HEK293T (cell line): ENCODE data around the gene CCDC70.

Source experiments
- CTCF ChIA-PET: fragments of 350-600 bp; formaldehyde crosslinking; extraction: SDS; loops from one replicate; lab custom pipeline; 2021; ENCODE audit warnings: antibody characterized with exemption, inconsistent platforms; lab: Yijun Ruan, JAX
- POLR2A ChIA-PET: fragments of 350-600 bp; formaldehyde crosslinking; extraction: SDS; loops from one replicate; lab custom pipeline; 2020; ENCODE audit warnings: antibody characterized with exemption, inconsistent platforms; lab: Yijun Ruan, JAX
- DNase-seq: peaks from one replicate; pipeline ENCODE4 v3.0.0; 2012; ENCODE audit warnings: mixed read lengths; ENCODE audit errors: extremely low spot score
- ARNT ChIP-seq: fragments of 450-650 bp; IDR thresholded peaks from 2 replicates; pipeline ENCODE4 v1.6.1; 2017; ENCODE audit warnings: mild to moderate bottlenecking
- BHLHE40 ChIP-seq: fragments of 450-650 bp; IDR thresholded peaks from 2 replicates; pipeline ENCODE4 v1.6.1; 2016; ENCODE audit warnings: mild to moderate bottlenecking, moderate library complexity, borderline replicate concordance
- CTBP1 ChIP-seq: fragments of 450-650 bp; IDR thresholded peaks from 2 replicates; pipeline ENCODE4 v1.6.1; 2016; ENCODE audit warnings: borderline replicate concordance
- ELF4 ChIP-seq: fragments of 450-650 bp; IDR thresholded peaks from 2 replicates; pipeline ENCODE4 v1.6.1; 2017; ENCODE audit warnings: antibody characterized with exemption
- FOXA1 ChIP-seq: fragments of 450-650 bp; IDR thresholded peaks from 2 replicates; pipeline ENCODE4 v1.6.1; 2016; ENCODE audit warnings: mild to moderate bottlenecking
- FOXK2 ChIP-seq: fragments of 450-650 bp; IDR thresholded peaks from 2 replicates; pipeline ENCODE4 v1.6.1; 2016; ENCODE audit warnings: mild to moderate bottlenecking
- FOXM1 ChIP-seq: fragments of 450-650 bp; IDR thresholded peaks from 2 replicates; pipeline ENCODE4 v1.6.1; 2017; ENCODE audit warnings: mild to moderate bottlenecking, borderline replicate concordance
- HDGF ChIP-seq: fragments of 450-650 bp; IDR thresholded peaks from 2 replicates; pipeline ENCODE4 v1.6.1; 2017; ENCODE audit warnings: antibody characterized with exemption, borderline replicate concordance
- L3MBTL2 ChIP-seq: fragments of 450-650 bp; conservative IDR thresholded peaks from 2 replicates; pipeline ENCODE4 v1.6.1; 2016; ENCODE audit warnings: mild to moderate bottlenecking
- LEF1 ChIP-seq: fragments of 450-650 bp; IDR thresholded peaks from 2 replicates; pipeline ENCODE4 v1.6.1; 2017; ENCODE audit warnings: mild to moderate bottlenecking, borderline replicate concordance
- NFRKB ChIP-seq: fragments of 450-650 bp; IDR thresholded peaks from 2 replicates; pipeline ENCODE4 v1.6.1; 2016; ENCODE audit warnings: mild to moderate bottlenecking, moderate library complexity
- SP1 ChIP-seq: fragments of 450-650 bp; IDR thresholded peaks from 2 replicates; pipeline ENCODE4 v1.6.1; 2017
- SUZ12 ChIP-seq: fragments of 450-650 bp; IDR thresholded peaks from 2 replicates; pipeline ENCODE4 v1.6.1; 2016; ENCODE audit warnings: mild to moderate bottlenecking
- TARDBP ChIP-seq: fragments of 450-650 bp; IDR thresholded peaks from 2 replicates; pipeline ENCODE4 v1.6.1; 2016
- ZNF384 ChIP-seq: fragments of 450-650 bp; IDR thresholded peaks from 2 replicates; pipeline ENCODE4 v1.6.1; 2016
- TF ChIP-seq, protein P1 (sequence below): fragments of 450-650 bp; IDR thresholded peaks from 2 replicates; pipeline ENCODE4 v1.6.1; 2016

CCDC70 gene

DNA sequence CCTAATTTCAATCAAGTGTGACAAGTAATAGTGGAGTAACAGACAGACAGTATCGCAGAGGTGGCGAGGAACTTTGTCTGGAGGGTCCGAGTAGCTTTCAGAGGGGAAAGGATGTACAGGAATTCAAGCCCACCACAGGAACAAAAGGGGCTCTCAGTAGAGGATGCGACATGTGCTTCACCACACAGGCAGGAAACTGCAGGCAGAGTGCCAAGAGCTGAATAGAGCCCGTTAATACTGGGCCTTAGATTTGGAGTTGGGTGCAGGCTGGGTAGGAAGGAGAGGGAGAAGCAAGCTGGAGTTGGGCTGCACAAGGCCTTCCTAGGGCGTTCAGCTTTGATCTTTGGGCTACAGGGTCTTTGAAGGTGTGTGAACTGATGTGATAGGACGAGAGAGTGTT lies 1.2 kb downstream of the CCDC70 start:
- ChIA-PET CTCF (no interaction called here), POLR2A (no interaction called here)
- no peak for TF ChIP-seq L3MBTL2
- no peak for TF ChIP-seq BHLHE40
- no peak for TF ChIP-seq FOXA1
- no peak for TF ChIP-seq SP1
- no peak for TF ChIP-seq TARDBP
- no peak for TF ChIP-seq SUZ12
- no peak for TF ChIP-seq NFRKB
- no peak for TF ChIP-seq LEF1
- no peak for TF ChIP-seq HDGF
- no peak for TF ChIP-seq FOXM1
- TF ChIP-seq ZNF384: no peak
- no peak for TF ChIP-seq ELF4
- TF ChIP-seq, protein P1, sequence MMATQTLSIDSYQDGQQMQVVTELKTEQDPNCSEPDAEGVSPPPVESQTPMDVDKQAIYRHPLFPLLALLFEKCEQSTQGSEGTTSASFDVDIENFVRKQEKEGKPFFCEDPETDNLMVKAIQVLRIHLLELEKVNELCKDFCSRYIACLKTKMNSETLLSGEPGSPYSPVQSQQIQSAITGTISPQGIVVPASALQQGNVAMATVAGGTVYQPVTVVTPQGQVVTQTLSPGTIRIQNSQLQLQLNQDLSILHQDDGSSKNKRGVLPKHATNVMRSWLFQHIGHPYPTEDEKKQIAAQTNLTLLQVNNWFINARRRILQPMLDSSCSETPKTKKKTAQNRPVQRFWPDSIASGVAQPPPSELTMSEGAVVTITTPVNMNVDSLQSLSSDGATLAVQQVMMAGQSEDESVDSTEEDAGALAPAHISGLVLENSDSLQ: no peak
- TF ChIP-seq CTBP1: no peak
- no peak for TF ChIP-seq ARNT
- no peak for DNase-seq

GRCh38 chr13:51865838-51866237 lies 4.1 kb downstream of the CCDC70 start:
- DNase-seq: no peak
- ChIA-PET CTCF (no interaction called here), POLR2A (no interaction called here)
- TF ChIP-seq NFRKB (no peak), TARDBP (no peak), SP1 (no peak)

DNA sequence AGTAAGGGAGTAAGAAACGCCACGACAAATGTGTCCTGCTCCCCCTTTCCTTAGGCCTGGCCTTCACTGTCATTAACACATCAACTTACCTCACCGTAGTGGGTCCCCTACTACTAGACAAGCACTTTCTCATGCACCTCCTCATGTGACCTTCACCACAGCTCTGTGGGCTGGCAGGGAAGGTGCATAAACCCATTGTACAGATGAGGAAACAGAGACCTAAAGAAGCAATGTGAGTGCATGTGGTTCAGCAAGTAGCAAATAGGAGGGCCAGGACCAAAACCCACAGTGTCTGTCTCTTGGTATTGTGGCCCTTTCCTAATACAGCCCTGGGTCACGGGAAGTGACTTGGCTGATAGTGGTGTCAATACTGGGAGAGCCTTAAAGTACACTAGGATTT lies 5.3 kb downstream of the CCDC70 start:
- POLR2A ChIA-PET: no interaction called here
- no peak for DNase-seq
- TF ChIP-seq HDGF (no peak), FOXM1 (no peak), ELF4 (no peak), CTBP1 (no peak), FOXK2 (no peak)
- TF ChIP-seq, protein P1: no peak
- CTCF ChIA-PET: no interaction called here

- TF ChIP-seq FOXA1: no peak
- TF ChIP-seq SUZ12: no peak
- no peak for TF ChIP-seq L3MBTL2
- no peak for TF ChIP-seq FOXK2
- no peak for TF ChIP-seq NFRKB
- no peak for TF ChIP-seq HDGF
- no peak for TF ChIP-seq SP1
- TF ChIP-seq BHLHE40: no peak
- TF ChIP-seq CTBP1: no peak
- no peak for TF ChIP-seq FOXM1
- no peak for TF ChIP-seq TARDBP
- TF ChIP-seq ARNT: no peak
- TF ChIP-seq ELF4: no peak
- TF ChIP-seq LEF1: no peak
- no peak for TF ChIP-seq ZNF384
- TF ChIP-seq, protein P1: no peak
- ChIA-PET CTCF (no interaction called here), POLR2A (interaction anchor here (0.6 kb wide), 1 partner anchor 334 kb away, joined by 3 read pairs; no protein-coding TSS in a partner anchor)
- DNase-seq: no peak
These were observed 8.1 kb downstream of the CCDC70 start for GRCh38 chr13:51869916-51870315.

DNA sequence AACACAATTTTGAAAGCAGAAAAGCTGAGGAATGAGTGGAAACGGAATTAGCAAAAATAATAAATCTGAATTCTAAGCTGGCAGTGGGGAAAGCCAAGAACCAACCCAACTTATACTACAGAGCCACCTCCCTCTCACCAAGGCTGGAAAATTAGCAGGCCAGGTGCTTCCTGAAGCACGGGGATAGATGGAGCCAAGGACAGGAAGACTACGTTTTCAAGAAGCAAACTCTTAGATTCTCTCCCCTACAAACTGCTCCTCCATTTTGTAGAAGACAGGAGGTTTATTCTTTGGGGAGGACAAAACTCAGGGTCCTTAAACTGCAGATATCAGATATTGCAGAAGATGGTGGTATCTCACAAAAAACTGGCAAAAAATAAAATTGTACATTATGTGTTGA lies 8.8 kb downstream of the CCDC70 start:
- no peak for DNase-seq
- TF ChIP-seq ZNF384: no peak
- TF ChIP-seq FOXK2: no peak
- TF ChIP-seq FOXM1: no peak
- no peak for TF ChIP-seq FOXA1
- no peak for TF ChIP-seq HDGF
- TF ChIP-seq LEF1: no peak
- no peak for TF ChIP-seq SUZ12
- ChIA-PET CTCF (no interaction called here), POLR2A (no interaction called here)

DNA sequence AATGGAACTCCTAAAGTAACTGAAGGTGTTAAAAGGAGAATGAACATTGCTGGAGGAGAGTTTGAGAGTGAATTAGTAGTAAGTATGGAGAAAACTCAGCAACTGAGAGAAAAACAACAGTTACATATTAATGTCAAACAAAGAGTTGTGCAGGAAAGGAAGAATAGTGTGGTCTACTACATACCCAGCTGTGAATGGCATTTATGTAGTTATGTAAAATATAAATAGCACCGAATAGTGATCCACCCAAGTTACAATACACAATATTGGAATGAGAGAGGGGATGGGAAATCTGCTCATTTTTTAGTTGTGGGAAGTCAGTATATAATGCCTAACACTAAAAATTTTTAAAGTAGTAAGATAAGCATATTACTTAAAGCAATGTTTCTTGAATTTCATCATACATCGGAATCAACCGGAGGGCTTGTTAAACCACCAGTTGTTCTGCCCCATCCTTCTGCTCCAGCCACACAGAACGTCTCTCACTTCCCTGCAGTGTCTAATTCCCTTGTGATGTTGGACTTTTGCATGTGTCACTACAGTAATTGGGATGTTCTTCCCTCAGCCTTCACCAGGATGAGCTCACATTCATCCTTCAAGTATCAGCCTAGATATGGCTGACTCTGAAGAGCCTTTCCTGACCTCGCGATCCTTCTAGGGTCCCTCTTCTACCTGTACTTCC lies 11.5 kb downstream of the CCDC70 start:
- TF ChIP-seq ZNF384: no peak
- TF ChIP-seq SUZ12: no peak
- TF ChIP-seq TARDBP: no peak
- no peak for TF ChIP-seq FOXA1
- TF ChIP-seq FOXM1: no peak
- TF ChIP-seq NFRKB: no peak
- TF ChIP-seq ARNT: no peak
- no peak for TF ChIP-seq SP1
- TF ChIP-seq L3MBTL2: no peak

GRCh38 chr13:51873837-51874236 lies 12.1 kb downstream of the CCDC70 start:
- ChIA-PET CTCF (no interaction called here), POLR2A (no interaction called here)
- DNase-seq: no peak

More for the DNA sequence above, 11.5 kb downstream of the CCDC70 start:
- no peak for DNase-seq
- POLR2A ChIA-PET: no interaction called here
- CTCF ChIA-PET: no interaction called here

More at GRCh38 chr13:51873837-51874236, 12.1 kb downstream of the CCDC70 start:
- TF ChIP-seq NFRKB (no peak), FOXM1 (no peak), LEF1 (no peak), L3MBTL2 (no peak), FOXK2 (no peak), CTBP1 (no peak), TARDBP (no peak), ZNF384 (no peak), SUZ12 (no peak), FOXA1 (no peak), SP1 (no peak), HDGF (no peak), ELF4 (no peak), ARNT (no peak)
- TF ChIP-seq, protein P1: no peak
